Tibial nerve (tissue), 4 donors: ENCODE measurements around the gene MED16. TPM values are rescaled to one million over a fixed set of nuclear protein-coding genes. Genes with fewer than 3 reads are reported as not detected.
A peak's percentile ranks its signal among the peaks of the same experiment; 100 is the strongest.

Source experiments
- DNase-seq, 2 donors: peaks; one replicate each; pipeline ENCODE4 v3.0.0-alpha.2; 2019; ENCODE audit warnings: low spot score in 2 of 2
- H3K27ac ChIP-seq, 4 donors: fragments of 200-600 bp; sonication (generic) in 3 of 4; one replicate each; pipeline ENCODE4 v1.5.1; 2017 to 2019; ENCODE audit warnings: mild to moderate bottlenecking in 1 of 4
- H3K27me3 ChIP-seq, 2 donors: fragments of 200-600 bp; sonication (generic) in 1 of 2; one replicate each; pipeline versions ENCODE4 v1.5.1 to v1.6.0; 2017 to 2019
- H3K36me3 ChIP-seq, 3 donors: fragments of 200-600 bp; sonication (generic); one replicate each; pipeline ENCODE4 v1.5.1; 2018 to 2019
- H3K4me1 ChIP-seq, 4 donors: fragments of 200-600 bp; sonication (generic) in 3 of 4; one replicate each; pipeline ENCODE4 v1.5.1; 2017 to 2019
- H3K4me3 ChIP-seq, 4 donors: fragments of 200-600 bp; sonication (generic) in 3 of 4; one replicate each; pipeline ENCODE4 v1.5.1; 2017 to 2019; ENCODE audit warnings: mild to moderate bottlenecking in 1 of 4, moderate library complexity in 1 of 4
- H3K9me3 ChIP-seq, 4 donors: fragments of 200-600 bp; sonication (generic) in 3 of 4; one replicate each; pipeline ENCODE4 v1.5.1; 2017 to 2019
- EP300 ChIP-seq, 2 donors: sonication (generic); formaldehyde crosslinking; IDR thresholded peaks; one replicate each; pipeline ENCODE4 v1.6.1; 2017; ENCODE audit warnings: antibody characterized with exemption in 2 of 2, mild to moderate bottlenecking in 1 of 2
- POLR2A ChIP-seq, 2 donors: fragments of 450-650 bp; IDR thresholded peaks; one replicate each; pipeline ENCODE4 v1.6.1; 2017; ENCODE audit warnings: antibody characterized with exemption in 2 of 2, mild to moderate bottlenecking in 2 of 2, moderate library complexity in 2 of 2
- WGBS, 2 donors: methylation state at CpG; one replicate each; pipeline ENCODE4 v1.1.5; 2018; 5-methylcytosine and 5-hydroxymethylcytosine counted together
- total RNA-seq, 4 donors: library from RNA; depleted of rRNA; stranded (reverse); fragments of >200 nt; gene quantifications; one replicate each; pipeline ENCODE4 v1.1.0, GENCODE V29; 2016
- TF ChIP-seq, protein P1 (sequence below), 5 experiments: fragments of 200-600 bp in 3 of 5; fragments of 450-650 bp in 2 of 5; sonication (generic) in 3 of 5; IDR thresholded peaks; one replicate each; pipeline ENCODE4 v1.5.1; 2016 to 2019; ENCODE audit warnings: antibody characterized with exemption in 5 of 5, mild to moderate bottlenecking in 3 of 5, moderate library complexity in 2 of 5

The MED16 gene
- total RNA-seq, 4 donors from 2014 or later = 49.6 to 67.5 (median 53.9) TPM

DNA sequence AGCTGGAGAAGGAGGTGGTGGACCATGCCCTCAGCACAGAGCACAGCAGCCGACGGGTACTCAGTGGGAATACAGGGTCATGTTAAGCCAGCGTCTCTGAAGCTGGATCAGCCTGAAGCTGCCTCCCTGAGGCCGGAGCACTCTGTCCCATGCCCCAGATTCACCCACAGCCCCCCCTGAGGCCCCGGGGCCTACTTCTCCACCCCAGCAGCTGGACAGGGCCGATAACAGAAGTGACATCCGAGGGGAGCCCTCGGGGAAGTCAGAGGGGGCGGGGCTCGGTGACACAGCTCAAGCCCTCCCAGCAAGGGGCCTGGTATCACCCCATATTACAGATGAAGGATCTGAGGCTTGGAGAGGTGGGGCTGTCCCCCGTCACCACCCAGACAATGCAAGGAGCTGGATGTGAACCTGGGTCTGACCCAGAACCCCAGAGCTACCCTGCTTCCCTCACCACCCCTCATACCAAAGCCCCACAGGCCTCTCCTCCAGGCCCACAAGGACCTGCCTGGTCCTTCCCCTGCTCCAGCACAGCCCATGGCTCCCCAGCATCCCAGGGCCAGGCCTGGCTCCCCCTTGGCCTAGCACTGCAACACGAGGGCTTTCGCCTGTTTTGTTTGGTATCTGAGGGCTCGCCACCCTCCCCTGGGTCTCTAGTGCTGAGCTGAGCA lies 14.3 kb upstream of the MED16 start:
- Histone ChIP-seq H3K36me3 (peaks cover 0 to 8% (median 0%) of the 10 kb centered on the region in 3 donors), H3K4me3 (no peak overlapping the region), H3K9me3 (no peaks in the 10 kb centered on the region), H3K27ac (peak overlapping the region in 1 of 4 donors; percentile 40), H3K4me1 (peaks cover 0 to 26% (median 10%) of the 10 kb centered on the region in 4 donors), H3K27me3 (no peaks in the 10 kb centered on the region)
- WGBS, 2 donors = 87 to 88% methylated on average over 9 to 10 of the region's 14 CpGs
- TF ChIP-seq EP300 (IDR thresholded peaks at IDR 0.05) (no peak), POLR2A (IDR thresholded peaks at IDR 0.05) (no peak)
- TF ChIP-seq, protein P1, sequence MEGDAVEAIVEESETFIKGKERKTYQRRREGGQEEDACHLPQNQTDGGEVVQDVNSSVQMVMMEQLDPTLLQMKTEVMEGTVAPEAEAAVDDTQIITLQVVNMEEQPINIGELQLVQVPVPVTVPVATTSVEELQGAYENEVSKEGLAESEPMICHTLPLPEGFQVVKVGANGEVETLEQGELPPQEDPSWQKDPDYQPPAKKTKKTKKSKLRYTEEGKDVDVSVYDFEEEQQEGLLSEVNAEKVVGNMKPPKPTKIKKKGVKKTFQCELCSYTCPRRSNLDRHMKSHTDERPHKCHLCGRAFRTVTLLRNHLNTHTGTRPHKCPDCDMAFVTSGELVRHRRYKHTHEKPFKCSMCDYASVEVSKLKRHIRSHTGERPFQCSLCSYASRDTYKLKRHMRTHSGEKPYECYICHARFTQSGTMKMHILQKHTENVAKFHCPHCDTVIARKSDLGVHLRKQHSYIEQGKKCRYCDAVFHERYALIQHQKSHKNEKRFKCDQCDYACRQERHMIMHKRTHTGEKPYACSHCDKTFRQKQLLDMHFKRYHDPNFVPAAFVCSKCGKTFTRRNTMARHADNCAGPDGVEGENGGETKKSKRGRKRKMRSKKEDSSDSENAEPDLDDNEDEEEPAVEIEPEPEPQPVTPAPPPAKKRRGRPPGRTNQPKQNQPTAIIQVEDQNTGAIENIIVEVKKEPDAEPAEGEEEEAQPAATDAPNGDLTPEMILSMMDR (IDR thresholded peaks at IDR 0.05) = no peak
- DNase-seq = no peak

DNA sequence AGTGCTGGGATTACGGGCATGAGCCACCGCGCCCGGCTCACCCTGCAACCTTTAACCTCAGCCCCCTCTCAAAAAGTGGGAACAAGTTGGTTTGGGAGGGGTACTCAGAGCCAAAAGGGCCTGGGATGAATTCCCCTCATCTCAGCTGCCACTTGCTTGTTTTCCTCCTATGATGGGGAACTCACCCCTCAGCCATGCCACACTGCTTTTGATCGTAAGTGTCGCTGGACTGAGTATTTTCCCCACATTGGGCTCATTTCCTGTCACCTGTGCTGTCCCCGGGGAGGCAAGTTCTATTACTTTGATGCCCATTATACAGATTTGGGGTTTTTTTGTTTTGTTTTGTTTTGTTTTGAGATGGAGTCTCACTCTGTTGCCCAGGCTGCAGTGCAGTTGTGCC lies 13.5 kb upstream of the MED16 start:
- Histone ChIP-seq H3K4me3 (no peak overlapping the region), H3K27ac (no peak overlapping the region), H3K27me3 (no peaks in the 10 kb centered on the region), H3K36me3 (peaks cover 0 to 13% (median 0%) of the 10 kb centered on the region in 3 donors), H3K4me1 (peaks cover 0 to 20% (median 10%) of the 10 kb centered on the region in 4 donors), H3K9me3 (no peaks in the 10 kb centered on the region)
- DNase-seq = no peak
- TF ChIP-seq POLR2A (IDR thresholded peaks at IDR 0.05) (no peak), EP300 (IDR thresholded peaks at IDR 0.05) (no peak)
- TF ChIP-seq, protein P1 (IDR thresholded peaks at IDR 0.05) = no peak
- 91 to 94% methylated on average over 7 of the region's 7 CpGs for WGBS, 2 donors

DNA sequence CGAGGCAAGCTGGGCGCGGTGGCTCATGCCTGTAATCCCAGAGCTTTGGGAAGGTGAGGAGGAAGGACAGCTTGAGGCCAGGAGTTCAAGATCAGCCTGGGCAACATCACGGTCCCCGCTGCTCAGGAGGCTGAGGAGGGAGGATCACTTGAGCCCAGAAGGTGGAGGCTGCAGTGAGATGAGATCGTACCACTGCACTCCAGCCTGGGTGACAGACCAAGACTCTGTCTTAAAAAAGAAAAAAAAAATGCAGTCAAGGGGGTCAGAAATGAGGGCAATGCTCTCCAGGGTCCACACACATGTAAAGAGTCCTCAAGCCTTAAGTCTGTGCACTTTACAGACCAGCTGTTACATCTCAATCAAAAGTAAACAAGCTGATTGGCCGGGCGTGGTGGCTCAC lies 11.6 kb upstream of the MED16 start:
- Histone ChIP-seq H3K4me1 (peaks cover 0 to 17% (median 8%) of the 10 kb centered on the region in 4 donors), H3K9me3 (no peaks in the 10 kb centered on the region), H3K36me3 (peaks cover 0 to 27% (median 0%) of the 10 kb centered on the region in 3 donors), H3K27me3 (no peaks in the 10 kb centered on the region), H3K4me3 (no peak overlapping the region), H3K27ac (no peak overlapping the region)
- WGBS, 2 donors = 89 to 93% methylated on average over 8 of the region's 8 CpGs
- no peak for DNase-seq
- TF ChIP-seq, protein P1 (IDR thresholded peaks at IDR 0.05) = no peak
- TF ChIP-seq EP300 (IDR thresholded peaks at IDR 0.05) (no peak), POLR2A (IDR thresholded peaks at IDR 0.05) (no peak)

DNA sequence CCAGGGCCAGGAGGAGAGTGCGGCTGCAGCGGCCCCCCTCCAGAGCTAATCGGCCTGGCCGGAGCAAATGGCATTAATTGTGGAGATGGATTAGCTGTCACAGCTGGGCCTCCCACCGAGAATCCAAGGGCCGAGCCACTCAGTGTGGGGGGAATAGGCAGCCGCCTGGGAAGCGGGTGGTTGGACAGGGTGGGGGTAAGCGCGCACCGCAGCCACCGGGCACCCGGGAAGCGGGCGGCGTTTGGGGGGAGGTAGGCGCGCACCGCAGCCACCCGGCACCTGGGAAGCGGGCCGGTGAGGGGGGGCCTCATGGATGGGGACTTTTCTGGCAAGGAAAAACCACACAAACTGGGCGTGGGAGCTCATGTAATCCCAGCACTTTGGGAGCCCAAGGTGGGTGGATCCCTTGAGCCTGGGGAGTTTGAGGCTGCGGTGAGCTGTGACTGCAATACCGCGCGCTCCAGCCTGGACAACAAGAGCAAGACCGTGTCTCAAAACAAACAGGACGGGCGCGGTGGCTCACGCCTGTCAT lies 10.3 kb upstream of the MED16 start:
- peaks cover 0 to 8% (median 3%) of the 10 kb centered on the region in 4 donors for H3K4me1 ChIP-seq

More for the DNA sequence above, 10.3 kb upstream of the MED16 start:
- Histone ChIP-seq H3K36me3 (peaks cover 0 to 39% (median 0%) of the 10 kb centered on the region in 3 donors), H3K27me3 (no peaks in the 10 kb centered on the region), H3K4me3 (no peak overlapping the region), H3K9me3 (no peaks in the 10 kb centered on the region), H3K27ac (no peak overlapping the region)
- DNase-seq = no peak
- 63 to 71% methylated on average over 28 to 30 of the region's 32 CpGs for WGBS, 2 donors
- no peak for TF ChIP-seq POLR2A (IDR thresholded peaks at IDR 0.05)
- TF ChIP-seq, protein P1 (IDR thresholded peaks at IDR 0.05) = no peak
- no peak for TF ChIP-seq EP300 (IDR thresholded peaks at IDR 0.05)
